Neuronal stem cell (in vitro differentiated cells): Measurements from ENCODE around the gene TMEM220.

Experiments used
- DNase-seq: peaks from one replicate; pipeline ENCODE4 v3.0.0-alpha.2; 2013; ENCODE audit warnings: low spot score
- H2AFZ ChIP-seq: one replicate; pipeline ENCODE4 v1.6.1; 2013; ENCODE audit warnings: mild to moderate bottlenecking, low read length, inconsistent platforms
- H2AK5ac ChIP-seq: 2 replicates; pipeline ENCODE4 v1.6.1; 2013; ENCODE audit warnings: low read depth, mild to moderate bottlenecking, inconsistent platforms, low read length, moderate library complexity, mixed read lengths
- H2BK120ac ChIP-seq: 2 replicates; pipeline ENCODE4 v1.6.1; 2013; ENCODE audit warnings: low read depth, mild to moderate bottlenecking, inconsistent platforms, low read length, moderate library complexity, mixed read lengths
- H2BK12ac ChIP-seq: one replicate; pipeline ENCODE4 v1.6.1; 2013; ENCODE audit warnings: low read length, inconsistent platforms
- H2BK15ac ChIP-seq: 2 replicates; pipeline ENCODE4 v1.6.1; 2013; ENCODE audit warnings: mild to moderate bottlenecking, low read length, inconsistent platforms, mixed read lengths
- H2BK5ac ChIP-seq: one replicate; pipeline ENCODE4 v1.6.1; 2013; ENCODE audit warnings: inconsistent platforms, mild to moderate bottlenecking, low read length, moderate library complexity
- H3K14ac ChIP-seq: one replicate; pipeline ENCODE4 v1.6.1; 2013; ENCODE audit warnings: low read length, inconsistent platforms
- H3K18ac ChIP-seq: 2 replicates; pipeline ENCODE4 v1.6.1; 2013; ENCODE audit warnings: low read length, inconsistent platforms
- H3K23ac ChIP-seq: 2 replicates; pipeline ENCODE4 v1.6.1; 2013; ENCODE audit warnings: low read depth, mild to moderate bottlenecking, mixed read lengths, low read length, inconsistent platforms; ENCODE audit not compliant: poor library complexity
- H3K27ac ChIP-seq: replicated peaks from 3 replicates; pipeline ENCODE4 v1.5.1; 2013; ENCODE audit warnings: low read length, inconsistent platforms
- H3K27me3 ChIP-seq, 3 experiments: 2 replicates each; pipeline ENCODE4 v1.6.1; 2013; ENCODE audit warnings: low read length in 3 of 3, mild to moderate bottlenecking in 2 of 3, inconsistent platforms in 1 of 3, low read depth in 1 of 3, mixed read lengths in 1 of 3, moderate library complexity in 1 of 3; ENCODE audit not compliant: control insufficient read depth in 3 of 3, insufficient read depth in 3 of 3
- H3K36me3 ChIP-seq, 2 donors: replicated peaks in 1 of 2; 2 replicates each; pipeline ENCODE4 v1.6.1; 2013; ENCODE audit warnings: low read length in 2 of 2; ENCODE audit not compliant: control insufficient read depth in 2 of 2, insufficient read depth in 2 of 2
- H3K4ac ChIP-seq: 2 replicates; pipeline ENCODE4 v1.6.1; 2013; ENCODE audit warnings: inconsistent platforms, mild to moderate bottlenecking, low read length, moderate library complexity
- H3K4me1 ChIP-seq, 2 donors: 1 replicate in 1 of 2; 2 replicates in 1 of 2; pipeline ENCODE4 v1.6.1; 2013; ENCODE audit warnings: low read length in 2 of 2, low read depth in 1 of 2; ENCODE audit not compliant: control insufficient read depth in 2 of 2, insufficient read depth in 1 of 2
- H3K4me2 ChIP-seq: one replicate; pipeline ENCODE4 v1.6.1; 2013; ENCODE audit warnings: mild to moderate bottlenecking, low read length, inconsistent platforms; ENCODE audit not compliant: insufficient read depth, poor library complexity, severe bottlenecking
- H3K4me3 ChIP-seq, 2 donors: 2 replicates each; pipeline ENCODE4 v1.5.1; 2013; ENCODE audit warnings: low read length in 2 of 2, mild to moderate bottlenecking in 2 of 2, inconsistent platforms in 1 of 2, moderate library complexity in 1 of 2
- H3K79me1 ChIP-seq: one replicate; pipeline ENCODE4 v1.6.1; 2013; ENCODE audit warnings: low read depth, mild to moderate bottlenecking, inconsistent platforms, low read length, moderate library complexity
- H3K9ac ChIP-seq: one replicate; pipeline ENCODE4 v1.6.1; 2013; ENCODE audit warnings: mild to moderate bottlenecking, low read depth, low read length, inconsistent platforms; ENCODE audit not compliant: poor library complexity
- H3K9me3 ChIP-seq, 2 donors: replicated peaks in 1 of 2; 2 replicates each; pipeline versions ENCODE3 to v1.6.1; 2013; ENCODE audit warnings: low read length in 2 of 2, mild to moderate bottlenecking in 2 of 2, inconsistent platforms in 1 of 2, low read depth in 1 of 2, mixed read lengths in 1 of 2, moderate library complexity in 1 of 2; ENCODE audit not compliant: control insufficient read depth in 2 of 2, insufficient read depth in 1 of 2
- H4K8ac ChIP-seq: one replicate; pipeline ENCODE4 v1.6.1; 2013; ENCODE audit warnings: low read depth, mild to moderate bottlenecking, inconsistent platforms, low read length, moderate library complexity
- H4K91ac ChIP-seq: one replicate; pipeline ENCODE4 v1.6.1; 2013; ENCODE audit warnings: low read length, low read depth, mild to moderate bottlenecking, inconsistent platforms; ENCODE audit not compliant: poor library complexity
- WGBS, 2 donors: extraction: QIAGEN DNeasy Blood & Tissue Kit; methylation state at CpG; one replicate each; pipeline ENCODE4 v1.1.7; 2013; ENCODE audit warnings: missing lambda C conversion rate in 2 of 2, mixed read lengths in 1 of 2; ENCODE audit not compliant: insufficient read length in 2 of 2, insufficient replicate concordance in 1 of 2; ENCODE audit errors: extremely low coverage in 2 of 2; 5-methylcytosine and 5-hydroxymethylcytosine counted together

The TMEM220 gene

GRCh38 chr17:10772425-10773380 is 42.9 kb upstream of the TMEM220 start:
- Histone ChIP-seq H3K4me2 (no peak overlapping the region), H3K14ac (no peak overlapping the region), H3K9me3 (peaks cover 2 to 12% of the 10 kb centered on the region in 2 donors), H2AFZ (no peak overlapping the region), H3K4me3 (no peak overlapping the region), H3K18ac (no peak overlapping the region), H3K79me1 (no peaks in the 10 kb centered on the region), H3K23ac (no peak overlapping the region), H2AK5ac (no peak overlapping the region), H2BK120ac (no peak overlapping the region), H2BK5ac (no peak overlapping the region), H3K27me3 (peaks cover 0 to 2% (median 0%) of the 10 kb centered on the region in 3 experiments), H2BK15ac (no peak overlapping the region), H4K91ac (no peak overlapping the region), H3K4me1 (peaks cover 0 to 4% of the 10 kb centered on the region in 2 donors), H3K27ac (peak overlapping the region; percentile 25), H3K9ac (no peak overlapping the region), H4K8ac (no peak overlapping the region), H2BK12ac (no peak overlapping the region), H3K4ac (no peak overlapping the region), H3K36me3 (no peaks in the 10 kb centered on the region)
- no CpG with 5 or more reads among the region's 9 CpGs for WGBS, 2 donors
- DNase-seq, result peak; percentile 66

- Histone ChIP-seq H3K23ac (no peak overlapping the region), H4K8ac (no peak overlapping the region), H3K27me3 (peaks cover 0 to 3% (median 0%) of the 10 kb centered on the region in 3 experiments), H3K79me1 (no peaks in the 10 kb centered on the region), H2BK15ac (no peak overlapping the region), H3K14ac (no peak overlapping the region), H3K4me2 (no peak overlapping the region), H3K36me3 (no peaks in the 10 kb centered on the region), H3K4me1 (peaks cover 0 to 4% of the 10 kb centered on the region in 2 donors), H2BK120ac (no peak overlapping the region), H2AK5ac (no peak overlapping the region), H2BK5ac (no peak overlapping the region), H2AFZ (no peak overlapping the region), H3K4me3 (peak overlapping the region in 1 of 2 donors; percentile 43), H4K91ac (no peak overlapping the region), H3K9ac (no peak overlapping the region), H2BK12ac (no peak overlapping the region), H3K4ac (no peak overlapping the region), H3K18ac (no peak overlapping the region), H3K27ac (no peak overlapping the region), H3K9me3 (peaks cover 2 to 12% of the 10 kb centered on the region in 2 donors)
- no peak for DNase-seq
- WGBS, 2 donors, result no CpG with 5 or more reads among the region's 2 CpGs
Measured at GRCh38 chr17:10771148-10771547, 41.3 kb upstream of the TMEM220 start.

GRCh38 chr17:10769840-10770239 is 40.0 kb upstream of the TMEM220 start:
- Histone ChIP-seq H4K8ac (no peak overlapping the region), H3K9me3 (peaks cover 2 to 10% of the 10 kb centered on the region in 2 donors), H3K14ac (no peak overlapping the region), H4K91ac (no peak overlapping the region), H3K4ac (no peak overlapping the region), H3K79me1 (no peaks in the 10 kb centered on the region), H2BK5ac (no peak overlapping the region), H3K23ac (no peak overlapping the region), H3K27ac (no peak overlapping the region), H2BK15ac (no peak overlapping the region), H2BK12ac (no peak overlapping the region), H2AFZ (no peak overlapping the region), H3K27me3 (peaks cover 0 to 3% (median 0%) of the 10 kb centered on the region in 3 experiments), H3K4me1 (peaks cover 0 to 4% of the 10 kb centered on the region in 2 donors), H3K9ac (no peak overlapping the region), H3K18ac (peak overlapping the region; percentile 20), H2AK5ac (no peak overlapping the region), H3K4me3 (no peak overlapping the region), H3K4me2 (no peak overlapping the region), H3K36me3 (no peaks in the 10 kb centered on the region), H2BK120ac (no peak overlapping the region)
- WGBS, 2 donors, result no CpG with 5 or more reads among the region's 6 CpGs
- no peak for DNase-seq

GRCh38 chr17:10768750-10769251 is 39.0 kb upstream of the TMEM220 start:
- Histone ChIP-seq H3K27ac (no peak overlapping the region), H3K36me3 (no peaks in the 10 kb centered on the region), H3K79me1 (no peaks in the 10 kb centered on the region), H3K14ac (no peak overlapping the region), H2AK5ac (no peak overlapping the region), H4K8ac (no peak overlapping the region), H2BK15ac (no peak overlapping the region), H3K4me2 (no peak overlapping the region), H2BK5ac (no peak overlapping the region), H3K9me3 (peaks cover 2 to 10% of the 10 kb centered on the region in 2 donors), H3K23ac (no peak overlapping the region), H2BK12ac (no peak overlapping the region), H2AFZ (no peak overlapping the region), H4K91ac (no peak overlapping the region), H3K4me3 (no peak overlapping the region), H3K9ac (no peak overlapping the region), H3K27me3 (peaks cover 0 to 3% (median 0%) of the 10 kb centered on the region in 3 experiments), H3K4ac (no peak overlapping the region), H3K4me1 (peaks cover 0 to 4% of the 10 kb centered on the region in 2 donors), H3K18ac (no peak overlapping the region), H2BK120ac (no peak overlapping the region)
- no CpG with 5 or more reads among the region's 2 CpGs for WGBS, 2 donors
- no peak for DNase-seq
